ENCODE results near the gene PHYKPL.

DNA sequence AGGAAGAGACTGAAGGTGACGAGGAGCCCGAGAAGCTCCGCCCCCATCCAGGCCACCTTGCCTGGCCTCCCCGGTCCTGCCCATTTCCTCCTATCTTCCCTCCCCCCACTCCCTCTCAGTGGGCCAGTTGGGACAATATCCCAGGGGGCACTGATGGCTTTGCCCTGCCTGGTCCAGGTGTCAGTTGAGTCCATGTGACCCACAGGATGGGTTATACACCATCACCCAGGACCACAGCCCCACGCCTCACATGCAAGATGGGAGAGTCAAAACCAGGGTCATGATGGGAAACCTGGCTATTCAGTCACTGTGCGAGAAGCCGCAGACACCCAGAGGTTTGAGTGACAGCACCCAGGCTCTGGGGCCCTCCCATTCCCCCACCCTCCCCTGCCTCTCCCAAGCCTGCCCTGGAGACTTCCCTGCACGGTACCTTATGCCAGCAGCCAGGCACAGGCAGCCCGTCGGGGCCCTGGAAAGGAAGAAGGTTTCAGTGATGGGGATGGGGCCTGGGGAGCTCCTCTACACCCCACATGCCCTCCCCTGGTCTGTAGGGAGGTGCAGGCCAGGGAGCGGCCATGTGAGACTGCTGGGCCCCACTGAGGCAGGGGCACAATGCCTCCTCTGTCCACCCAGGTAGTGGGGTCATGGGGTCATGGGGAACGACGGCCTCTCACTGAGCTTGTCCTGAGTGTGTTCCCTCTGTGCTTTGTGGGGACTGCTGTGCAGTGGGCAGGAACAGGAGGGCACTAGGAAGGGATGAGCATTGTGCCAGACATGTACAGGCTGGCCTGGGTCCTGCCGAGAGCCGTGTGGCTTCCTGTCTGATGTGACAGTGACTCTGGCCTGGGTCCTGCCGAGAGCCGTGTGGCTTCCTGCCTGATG lies 6.3 kb upstream of the PHYKPL start:
- TF ChIP-seq CTCF (IDR thresholded peaks at IDR 0.05; ENCODE audit: insufficient read depth, low read length) (no peak), POLR2AphosphoS5 (IDR thresholded peaks at IDR 0.05; ENCODE audit: low read depth) (0 out of 2 replicates have a peak, but pooled peaks have one; percentile 13), REST (IDR thresholded peaks at IDR 0.05; ENCODE audit: insufficient replicate concordance, low read depth) (no peak), GABPA (IDR thresholded peaks at IDR 0.05; ENCODE audit: low read depth) (no peak), SPI1 (IDR thresholded peaks at IDR 0.05; ENCODE audit: borderline replicate concordance, low read depth) (no peak)
